ENCODE measurements around the gene LZTS2.

The LZTS2 gene

DNA sequence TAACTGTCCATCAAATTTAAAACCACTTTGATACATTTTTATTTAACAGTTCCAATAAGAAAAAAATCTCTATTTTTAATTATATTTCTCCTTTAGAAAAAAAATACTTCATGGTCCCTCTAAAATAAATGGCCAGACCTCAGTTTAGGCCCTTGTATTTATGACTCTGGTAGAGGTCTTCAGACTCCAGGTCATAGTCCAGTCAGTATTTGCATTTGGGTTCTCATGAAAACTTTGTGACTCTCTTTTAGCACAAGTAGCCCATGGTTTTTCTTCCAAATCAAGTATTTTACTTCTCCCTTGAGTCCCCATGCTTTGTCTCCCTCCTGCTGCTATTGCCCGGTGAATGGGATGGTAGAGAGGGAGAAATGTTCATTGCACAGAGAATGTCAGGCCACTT lies 35.8 kb upstream of the LZTS2 start:
- Histone ChIP-seq H3K9me3 (ENCODE audit: control insufficient read depth, insufficient read depth, low read depth, low read length) (no peaks in the 10 kb centered on the region), H3K36me3 (ENCODE audit: control insufficient read depth in 2 of 2, insufficient read depth in 1 of 2, low read length in 2 of 2) (peaks cover 51 to 53% of the 10 kb centered on the region in 2 experiments), H3K27ac (ENCODE audit: extremely low read depth, low read depth, low read length) (no peak overlapping the region), H3K4me3 (ENCODE audit: low read depth, low read length) (no peak overlapping the region), H3K4me1 (ENCODE audit: control insufficient read depth, insufficient read depth, low read length) (peaks cover 9% of the 10 kb centered on the region; the same call in 1 of the 2 replicates)
- TF ChIP-seq ZNF146 (tag by site-specific recombination; IDR thresholded peaks at IDR 0.05) (no peak), FEZF1 (tag by site-specific recombination; IDR thresholded peaks at IDR 0.05) (no peak), ZNF548 (tag by site-specific recombination; IDR thresholded peaks at IDR 0.05) (no peak), IKZF3 (tag by site-specific recombination; IDR thresholded peaks at IDR 0.05) (no peak), ZNF404 (tag by site-specific recombination; IDR thresholded peaks at IDR 0.05) (no peak), ZNF112 (tag by site-specific recombination; IDR thresholded peaks at IDR 0.05) (no peak), WT1 (tag by site-specific recombination; IDR thresholded peaks at IDR 0.05) (no peak), ZNF133 (tag by site-specific recombination; IDR thresholded peaks at IDR 0.05) (no peak), MZF1 (tag by site-specific recombination; IDR thresholded peaks at IDR 0.05; ENCODE audit: borderline replicate concordance) (no peak), ZNF416 (tag by site-specific recombination; IDR thresholded peaks at IDR 0.05) (no peak), ZFHX2 (tag by site-specific recombination; conservative IDR thresholded peaks at IDR 0.05) (no peak)
- TF ChIP-seq, protein P1, sequence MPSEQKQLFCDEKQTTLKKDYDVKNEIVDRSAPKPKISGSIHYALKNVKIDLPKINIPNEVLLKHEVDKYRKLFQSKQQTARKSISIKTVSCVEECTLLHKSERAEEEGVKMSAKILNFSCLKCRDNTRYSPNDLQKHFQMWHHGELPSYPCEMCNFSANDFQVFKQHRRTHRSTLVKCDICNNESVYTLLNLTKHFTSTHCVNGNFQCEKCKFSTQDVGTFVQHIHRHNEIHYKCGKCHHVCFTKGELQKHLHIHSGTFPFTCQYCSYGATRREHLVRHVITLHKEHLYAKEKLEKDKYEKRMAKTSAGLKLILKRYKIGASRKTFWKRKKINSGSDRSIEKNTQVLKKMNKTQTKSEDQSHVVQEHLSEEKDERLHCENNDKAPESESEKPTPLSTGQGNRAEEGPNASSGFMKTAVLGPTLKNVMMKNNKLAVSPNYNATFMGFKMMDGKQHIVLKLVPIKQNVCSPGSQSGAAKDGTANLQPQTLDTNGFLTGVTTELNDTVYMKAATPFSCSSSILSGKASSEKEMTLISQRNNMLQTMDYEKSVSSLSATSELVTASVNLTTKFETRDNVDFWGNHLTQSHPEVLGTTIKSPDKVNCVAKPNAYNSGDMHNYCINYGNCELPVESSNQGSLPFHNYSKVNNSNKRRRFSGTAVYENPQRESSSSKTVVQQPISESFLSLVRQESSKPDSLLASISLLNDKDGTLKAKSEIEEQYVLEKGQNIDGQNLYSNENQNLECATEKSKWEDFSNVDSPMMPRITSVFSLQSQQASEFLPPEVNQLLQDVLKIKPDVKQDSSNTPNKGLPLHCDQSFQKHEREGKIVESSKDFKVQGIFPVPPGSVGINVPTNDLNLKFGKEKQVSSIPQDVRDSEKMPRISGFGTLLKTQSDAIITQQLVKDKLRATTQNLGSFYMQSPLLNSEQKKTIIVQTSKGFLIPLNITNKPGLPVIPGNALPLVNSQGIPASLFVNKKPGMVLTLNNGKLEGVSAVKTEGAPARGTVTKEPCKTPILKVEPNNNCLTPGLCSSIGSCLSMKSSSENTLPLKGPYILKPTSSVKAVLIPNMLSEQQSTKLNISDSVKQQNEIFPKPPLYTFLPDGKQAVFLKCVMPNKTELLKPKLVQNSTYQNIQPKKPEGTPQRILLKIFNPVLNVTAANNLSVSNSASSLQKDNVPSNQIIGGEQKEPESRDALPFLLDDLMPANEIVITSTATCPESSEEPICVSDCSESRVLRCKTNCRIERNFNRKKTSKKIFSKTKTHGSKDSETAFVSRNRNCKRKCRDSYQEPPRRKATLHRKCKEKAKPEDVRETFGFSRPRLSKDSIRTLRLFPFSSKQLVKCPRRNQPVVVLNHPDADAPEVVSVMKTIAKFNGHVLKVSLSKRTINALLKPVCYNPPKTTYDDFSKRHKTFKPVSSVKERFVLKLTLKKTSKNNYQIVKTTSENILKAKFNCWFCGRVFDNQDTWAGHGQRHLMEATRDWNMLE (tag by site-specific recombination; conservative IDR thresholded peaks at IDR 0.05; ENCODE audit: low read depth): no peak
- TF ChIP-seq, protein P2, sequence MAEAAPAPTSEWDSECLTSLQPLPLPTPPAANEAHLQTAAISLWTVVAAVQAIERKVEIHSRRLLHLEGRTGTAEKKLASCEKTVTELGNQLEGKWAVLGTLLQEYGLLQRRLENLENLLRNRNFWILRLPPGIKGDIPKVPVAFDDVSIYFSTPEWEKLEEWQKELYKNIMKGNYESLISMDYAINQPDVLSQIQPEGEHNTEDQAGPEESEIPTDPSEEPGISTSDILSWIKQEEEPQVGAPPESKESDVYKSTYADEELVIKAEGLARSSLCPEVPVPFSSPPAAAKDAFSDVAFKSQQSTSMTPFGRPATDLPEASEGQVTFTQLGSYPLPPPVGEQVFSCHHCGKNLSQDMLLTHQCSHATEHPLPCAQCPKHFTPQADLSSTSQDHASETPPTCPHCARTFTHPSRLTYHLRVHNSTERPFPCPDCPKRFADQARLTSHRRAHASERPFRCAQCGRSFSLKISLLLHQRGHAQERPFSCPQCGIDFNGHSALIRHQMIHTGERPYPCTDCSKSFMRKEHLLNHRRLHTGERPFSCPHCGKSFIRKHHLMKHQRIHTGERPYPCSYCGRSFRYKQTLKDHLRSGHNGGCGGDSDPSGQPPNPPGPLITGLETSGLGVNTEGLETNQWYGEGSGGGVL (tag by site-specific recombination; IDR thresholded peaks at IDR 0.05): no peak
- ChIA-PET CTCF (interaction anchor here (1.0 kb wide), 1 partner anchor 50 kb away, joined by 5 read pairs; no protein-coding TSS in a partner anchor), POLR2A (no interaction called here)

DNA sequence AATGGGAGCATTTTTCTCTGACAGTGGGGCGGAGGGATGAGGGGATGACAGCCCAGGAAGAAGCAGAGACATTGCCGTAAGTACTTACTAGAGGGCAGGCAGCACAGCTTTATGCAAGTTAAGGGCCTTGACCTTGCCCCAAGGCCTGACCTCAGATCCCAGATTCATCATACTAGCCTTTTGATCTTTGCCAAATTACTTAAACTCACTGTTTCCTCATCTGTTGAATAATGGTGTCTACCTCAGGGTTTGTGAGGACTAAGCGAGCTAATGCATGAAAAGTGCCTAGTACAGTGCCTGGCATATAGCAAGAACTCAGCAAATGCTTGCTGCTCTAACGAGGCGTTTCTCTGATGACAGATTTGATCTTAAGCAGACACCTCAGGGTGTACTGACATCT lies 33.8 kb upstream of the LZTS2 start:
- Histone ChIP-seq H3K9me3 (ENCODE audit: control insufficient read depth, insufficient read depth, low read depth, low read length) (no peaks in the 10 kb centered on the region), H3K36me3 (ENCODE audit: control insufficient read depth in 2 of 2, insufficient read depth in 1 of 2, low read length in 2 of 2) (peaks cover 31 to 38% of the 10 kb centered on the region in 2 experiments), H3K4me1 (ENCODE audit: control insufficient read depth, insufficient read depth, low read length) (peaks cover 9% of the 10 kb centered on the region; the same call in 1 of the 2 replicates), H3K27ac (ENCODE audit: extremely low read depth, low read depth, low read length) (no peak overlapping the region), H3K4me3 (ENCODE audit: low read depth, low read length) (no peak overlapping the region)
- no peak for TF ChIP-seq GLI4 (tag by site-specific recombination; IDR thresholded peaks at IDR 0.05)
- no peak for TF ChIP-seq ZNF654 (tag by site-specific recombination; IDR thresholded peaks at IDR 0.05; ENCODE audit: low read depth)
- TF ChIP-seq HOXC10 (CRISPR knock-in tag; IDR thresholded peaks at IDR 0.05): no peak
- no peak for TF ChIP-seq ZXDB (tag by site-specific recombination; IDR thresholded peaks at IDR 0.05)
- TF ChIP-seq ZBTB17 (tag by site-specific recombination; IDR thresholded peaks at IDR 0.05): no peak
- no peak for TF ChIP-seq ZNF626 (tag by site-specific recombination; IDR thresholded peaks at IDR 0.05)
- no peak for TF ChIP-seq ZNF555 (tag by site-specific recombination; conservative IDR thresholded peaks at IDR 0.05)
- no peak for TF ChIP-seq ZNF433 (tag by site-specific recombination; IDR thresholded peaks at IDR 0.05; ENCODE audit: low read depth)
- no peak for TF ChIP-seq ZFHX2 (tag by site-specific recombination; conservative IDR thresholded peaks at IDR 0.05)
- no peak for TF ChIP-seq ZBTB21 (tag by site-specific recombination; IDR thresholded peaks at IDR 0.05)
- no peak for TF ChIP-seq HOXA7 (CRISPR knock-in tag; IDR thresholded peaks at IDR 0.05; ENCODE audit: borderline replicate concordance)
- no peak for TF ChIP-seq ZNF10 (tag by site-specific recombination; IDR thresholded peaks at IDR 0.05)
- TF ChIP-seq ZNF214 (tag by site-specific recombination; IDR thresholded peaks at IDR 0.05; ENCODE audit: borderline replicate concordance): no peak
- TF ChIP-seq ZNF16 (tag by site-specific recombination; IDR thresholded peaks at IDR 0.05; ENCODE audit: low read depth): no peak
- no peak for TF ChIP-seq ZNF274 (IDR thresholded peaks at IDR 0.05; ENCODE audit: low read length)
- TF ChIP-seq ZNF274 (tag by site-specific recombination; IDR thresholded peaks at IDR 0.05; ENCODE audit: borderline replicate concordance): no peak
- no peak for TF ChIP-seq ZNF747 (tag by site-specific recombination; IDR thresholded peaks at IDR 0.05)
- POLR2A ChIA-PET: no interaction called here
- CTCF ChIA-PET: interaction anchor here (0.9 to 1.5 kb wide), 4 partner anchors 33 to 52 kb away, joined by 3 to 6 read pairs (median 4); no protein-coding TSS in a partner anchor
